HEK293 (cell line): ENCODE data around the gene EML6.

Source experiments
- CTCF ChIA-PET: fragments of 350-600 bp; formaldehyde crosslinking; extraction: SDS; loops from one replicate; lab custom pipeline; 2021; ENCODE audit warnings: antibody characterized with exemption; lab: Yijun Ruan, JAX
- POLR2A ChIA-PET: fragments of 300-600 bp; formaldehyde crosslinking; extraction: SDS; loops from one replicate; lab custom pipeline; 2020; ENCODE audit warnings: antibody characterized with exemption, inconsistent platforms; lab: Yijun Ruan, JAX
- H3K27ac ChIP-seq: fragments of 200-500 bp; sonication (Bioruptor generic); 2 replicates; pipeline ENCODE4 v1.5.1; 2014; ENCODE audit warnings: low read depth, low read length, control low read depth, inconsistent platforms; ENCODE audit errors: extremely low read depth
- H3K36me3 ChIP-seq, 2 experiments: fragments of 200-500 bp in 1 of 2; sonication (Bioruptor generic) in 1 of 2; 1 replicate in 1 of 2; 2 replicates in 1 of 2; pipeline ENCODE4 v1.5.1; 2014 to 2017; ENCODE audit warnings: inconsistent platforms in 2 of 2, low read length in 2 of 2; ENCODE audit not compliant: control insufficient read depth in 2 of 2, insufficient read depth in 1 of 2
- H3K4me1 ChIP-seq: fragments of 200-500 bp; sonication (Bioruptor generic); 2 replicates; pipeline ENCODE4 v1.5.1; 2014; ENCODE audit warnings: mild to moderate bottlenecking, low read length, inconsistent platforms; ENCODE audit not compliant: control insufficient read depth, insufficient read depth
- H3K4me3 ChIP-seq: 2 replicates; pipeline ENCODE4 v1.5.1; 2011; ENCODE audit warnings: low read depth, mild to moderate bottlenecking, control low read depth, low read length, moderate library complexity
- H3K9me3 ChIP-seq: fragments of 200-500 bp; sonication (Bioruptor generic); 2 replicates; pipeline ENCODE4 v1.5.1; 2014; ENCODE audit warnings: low read depth, low read length, inconsistent platforms; ENCODE audit not compliant: control insufficient read depth, insufficient read depth
- EGR2 ChIP-seq: fragments of 450-650 bp; formaldehyde crosslinking; IDR thresholded peaks from 2 replicates; pipeline ENCODE4 v1.5.1; 2016; ENCODE audit warnings: low read depth, missing biosample characterization, missing genetic modification characterization
- SP7 ChIP-seq: fragments of 450-650 bp; formaldehyde crosslinking; IDR thresholded peaks from 2 replicates; pipeline ENCODE4 v1.5.1; 2016; ENCODE audit warnings: missing biosample characterization, missing genetic modification characterization
- TRIM28 ChIP-seq: IDR thresholded peaks from 2 replicates; pipeline ENCODE4 v1.6.1; 2011; ENCODE audit warnings: low read length, control low read depth, borderline replicate concordance
- YY1 ChIP-seq: fragments of 450-650 bp; formaldehyde crosslinking; IDR thresholded peaks from 2 replicates; pipeline ENCODE4 v1.5.1; 2018; ENCODE audit warnings: missing biosample characterization, missing genetic modification characterization
- ZBTB20 ChIP-seq: fragments of 450-650 bp; formaldehyde crosslinking; IDR thresholded peaks from 2 replicates; pipeline ENCODE4 v1.5.1; 2016; ENCODE audit warnings: missing biosample characterization, missing genetic modification characterization
- ZNF24 ChIP-seq: fragments of 450-650 bp; formaldehyde crosslinking; IDR thresholded peaks from 2 replicates; pipeline ENCODE4 v1.5.1; 2016; ENCODE audit warnings: missing biosample characterization, missing genetic modification characterization
- ZNF302 ChIP-seq: fragments of 450-650 bp; formaldehyde crosslinking; IDR thresholded peaks from 2 replicates; pipeline ENCODE4 v1.5.1; 2016; ENCODE audit warnings: missing biosample characterization, missing genetic modification characterization, low read depth
- ZNF366 ChIP-seq: fragments of 450-650 bp; formaldehyde crosslinking; conservative IDR thresholded peaks from 2 replicates; pipeline ENCODE4 v1.5.1; 2016; ENCODE audit warnings: missing biosample characterization, missing genetic modification characterization
- ZNF433 ChIP-seq: fragments of 450-650 bp; formaldehyde crosslinking; IDR thresholded peaks from 2 replicates; pipeline ENCODE4 v1.5.1; 2016; ENCODE audit warnings: missing biosample characterization, missing genetic modification characterization, low read depth
- ZNF530 ChIP-seq: fragments of 450-650 bp; formaldehyde crosslinking; IDR thresholded peaks from 2 replicates; pipeline ENCODE4 v1.5.1; 2016; ENCODE audit warnings: low read depth, missing biosample characterization, missing genetic modification characterization
- ZNF561 ChIP-seq: fragments of 450-650 bp; IDR thresholded peaks from 2 replicates; pipeline ENCODE4 v1.5.1; 2018; ENCODE audit warnings: missing biosample characterization, missing genetic modification characterization, borderline replicate concordance
- ZNF596 ChIP-seq: fragments of 450-650 bp; IDR thresholded peaks from 2 replicates; pipeline ENCODE4 v1.5.0; 2018; ENCODE audit warnings: missing biosample characterization, mild to moderate bottlenecking, missing genetic modification characterization, moderate library complexity
- ZNF629 ChIP-seq: fragments of 450-650 bp; formaldehyde crosslinking; IDR thresholded peaks from 2 replicates; pipeline ENCODE4 v1.5.1; 2017; ENCODE audit warnings: missing biosample characterization, missing genetic modification characterization
- ZNF660 ChIP-seq: fragments of 450-650 bp; IDR thresholded peaks from 2 replicates; pipeline ENCODE4 v1.5.1; 2018; ENCODE audit warnings: missing biosample characterization, mild to moderate bottlenecking, missing genetic modification characterization
- ZNF664 ChIP-seq: fragments of 450-650 bp; formaldehyde crosslinking; IDR thresholded peaks from 2 replicates; pipeline ENCODE4 v1.5.1; 2016; ENCODE audit warnings: missing biosample characterization, missing genetic modification characterization
- ZNF785 ChIP-seq: fragments of 450-650 bp; formaldehyde crosslinking; IDR thresholded peaks from 2 replicates; pipeline ENCODE4 v1.5.1; 2016; ENCODE audit warnings: missing biosample characterization, missing genetic modification characterization
- ZNF791 ChIP-seq: fragments of 450-650 bp; formaldehyde crosslinking; IDR thresholded peaks from 2 replicates; pipeline ENCODE4 v1.5.1; 2016; ENCODE audit warnings: missing biosample characterization, missing genetic modification characterization
- ZSCAN30 ChIP-seq: fragments of 450-650 bp; IDR thresholded peaks from 2 replicates; pipeline ENCODE4 v1.5.1; 2018; ENCODE audit warnings: missing biosample characterization, mild to moderate bottlenecking, missing genetic modification characterization, moderate library complexity
- TF ChIP-seq, protein P1 (sequence below): fragments of 450-650 bp; formaldehyde crosslinking; IDR thresholded peaks from 2 replicates; pipeline ENCODE4 v1.5.1; 2016; ENCODE audit warnings: missing biosample characterization, missing genetic modification characterization
- TF ChIP-seq, protein P2 (sequence below): fragments of 450-650 bp; formaldehyde crosslinking; IDR thresholded peaks from 2 replicates; pipeline ENCODE4 v1.5.1; 2016; ENCODE audit warnings: missing biosample characterization, missing genetic modification characterization
- TF ChIP-seq, protein P3 (sequence below): fragments of 450-650 bp; formaldehyde crosslinking; IDR thresholded peaks from 2 replicates; pipeline ENCODE4 v1.5.1; 2016; ENCODE audit warnings: missing biosample characterization, missing genetic modification characterization
- TF ChIP-seq, protein P4 (sequence below): sonication (generic); formaldehyde crosslinking; IDR thresholded peaks from 2 replicates; pipeline ENCODE4 v1.8.1; 2022; ENCODE audit warnings: mild to moderate bottlenecking, moderate library complexity, missing genetic modification reagents
- TF ChIP-seq, protein P5 (sequence below): fragments of 450-650 bp; formaldehyde crosslinking; IDR thresholded peaks from 2 replicates; pipeline ENCODE4 v1.5.0; 2017; ENCODE audit warnings: missing biosample characterization, missing genetic modification characterization, borderline replicate concordance
- TF ChIP-seq, protein P6 (sequence below): fragments of 450-650 bp; formaldehyde crosslinking; IDR thresholded peaks from 2 replicates; pipeline ENCODE4 v1.5.1; 2016; ENCODE audit warnings: missing biosample characterization, missing genetic modification characterization

Gene EML6

DNA sequence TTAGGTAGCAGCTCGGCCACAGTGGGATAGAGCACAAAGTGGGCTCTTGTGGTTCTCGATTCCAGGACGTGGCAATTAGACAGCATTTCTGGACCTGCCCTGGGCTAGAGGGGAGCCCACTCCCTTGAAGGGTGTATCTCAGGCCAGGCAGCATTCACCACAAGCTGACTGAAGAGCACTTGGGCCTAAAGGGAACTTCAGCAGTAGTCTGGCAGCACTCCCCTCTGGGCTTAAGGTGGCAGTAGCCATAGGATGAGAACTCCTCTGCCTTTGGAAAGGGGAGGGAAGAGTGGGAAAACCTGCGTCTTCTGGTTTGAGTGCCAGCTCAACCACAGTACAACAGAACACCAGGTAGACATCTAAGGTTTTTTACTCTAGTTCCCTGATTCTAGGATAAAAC, 28.1 kb upstream of the EML6 start:
- Histone ChIP-seq H3K36me3 (no peaks in the 10 kb centered on the region), H3K9me3 (no peaks in the 10 kb centered on the region), H3K27ac (no peak overlapping the region), H3K4me3 (no peak overlapping the region), H3K4me1 (no peaks in the 10 kb centered on the region)
- CTCF ChIA-PET = interaction anchor here (1.0 to 2.5 kb wide), 3 partner anchors 10 to 30 kb away, joined by 3 to 10 read pairs (median 4); no protein-coding TSS in a partner anchor
- no peak for TF ChIP-seq ZNF302
- no peak for TF ChIP-seq ZNF660 (tag by site-specific recombination)
- no peak for TF ChIP-seq SP7
- TF ChIP-seq ZNF785 = no peak
- TF ChIP-seq, protein P1, sequence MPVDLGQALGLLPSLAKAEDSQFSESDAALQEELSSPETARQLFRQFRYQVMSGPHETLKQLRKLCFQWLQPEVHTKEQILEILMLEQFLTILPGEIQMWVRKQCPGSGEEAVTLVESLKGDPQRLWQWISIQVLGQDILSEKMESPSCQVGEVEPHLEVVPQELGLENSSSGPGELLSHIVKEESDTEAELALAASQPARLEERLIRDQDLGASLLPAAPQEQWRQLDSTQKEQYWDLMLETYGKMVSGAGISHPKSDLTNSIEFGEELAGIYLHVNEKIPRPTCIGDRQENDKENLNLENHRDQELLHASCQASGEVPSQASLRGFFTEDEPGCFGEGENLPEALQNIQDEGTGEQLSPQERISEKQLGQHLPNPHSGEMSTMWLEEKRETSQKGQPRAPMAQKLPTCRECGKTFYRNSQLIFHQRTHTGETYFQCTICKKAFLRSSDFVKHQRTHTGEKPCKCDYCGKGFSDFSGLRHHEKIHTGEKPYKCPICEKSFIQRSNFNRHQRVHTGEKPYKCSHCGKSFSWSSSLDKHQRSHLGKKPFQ (tag by site-specific recombination) = no peak
- TF ChIP-seq TRIM28 = no peak
- TF ChIP-seq ZNF24 (tag by site-specific recombination) = no peak
- no peak for TF ChIP-seq ZNF433
- TF ChIP-seq ZNF366 (tag by site-specific recombination) = no peak
- TF ChIP-seq EGR2 (tag by site-specific recombination) = no peak
- no peak for TF ChIP-seq ZNF664 (tag by site-specific recombination)
- no peak for TF ChIP-seq ZSCAN30
- no peak for TF ChIP-seq ZNF629 (tag by site-specific recombination)
- TF ChIP-seq, protein P2, sequence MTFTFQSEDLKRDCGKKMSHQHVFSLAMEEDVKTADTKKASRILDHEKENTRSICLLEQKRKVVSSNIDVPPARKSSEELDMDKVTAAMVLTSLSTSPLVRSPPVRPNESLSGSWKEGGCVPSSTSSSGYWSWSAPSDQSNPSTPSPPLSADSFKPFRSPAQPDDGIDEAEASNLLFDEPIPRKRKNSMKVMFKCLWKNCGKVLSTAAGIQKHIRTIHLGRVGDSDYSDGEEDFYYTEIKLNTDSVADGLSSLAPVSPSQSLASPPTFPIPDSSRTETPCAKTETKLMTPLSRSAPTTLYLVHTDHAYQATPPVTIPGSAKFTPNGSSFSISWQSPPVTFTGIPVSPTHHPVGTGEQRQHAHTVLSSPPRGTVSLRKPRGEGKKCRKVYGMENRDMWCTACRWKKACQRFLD (tag by site-specific recombination) = no peak
- no peak for TF ChIP-seq ZNF791 (tag by site-specific recombination)
- TF ChIP-seq YY1 (tag by site-specific recombination) = no peak
- no peak for TF ChIP-seq ZNF596 (tag by site-specific recombination)
- TF ChIP-seq ZBTB20 (tag by site-specific recombination) = no peak
- TF ChIP-seq ZNF530 (tag by site-specific recombination) = no peak
- POLR2A ChIA-PET = no interaction called here

DNA sequence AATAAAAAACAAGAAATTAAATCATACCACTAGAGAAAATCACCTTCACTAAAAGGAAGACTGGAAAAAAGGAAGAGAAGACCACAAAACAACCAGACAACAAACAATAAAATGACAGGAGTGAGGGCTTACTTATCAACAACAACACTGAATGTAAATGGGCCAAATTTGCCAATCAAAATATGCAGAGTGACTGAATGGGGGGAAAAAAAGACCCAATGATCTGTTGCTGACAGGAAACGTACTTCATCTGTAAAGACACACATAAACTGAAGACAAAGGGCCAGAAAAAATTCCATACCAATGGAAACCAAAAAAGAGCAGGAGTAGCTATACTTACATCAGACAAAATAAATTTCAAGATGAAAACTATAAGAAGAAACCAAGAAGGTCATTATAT, 25.5 kb upstream of the EML6 start:
- POLR2A ChIA-PET = no interaction called here
- CTCF ChIA-PET = interaction anchor here (0.8 to 2.2 kb wide), 3 partner anchors 9 to 522 kb away, joined by 3 to 11 read pairs (median 3); no protein-coding TSS in a partner anchor

More for the DNA sequence above, 25.5 kb upstream of the EML6 start:
- H3K9me3 ChIP-seq = no peaks in the 10 kb centered on the region
- no peak overlapping the region for H3K27ac ChIP-seq
- no peak overlapping the region for H3K4me3 ChIP-seq
- TF ChIP-seq, protein P3, sequence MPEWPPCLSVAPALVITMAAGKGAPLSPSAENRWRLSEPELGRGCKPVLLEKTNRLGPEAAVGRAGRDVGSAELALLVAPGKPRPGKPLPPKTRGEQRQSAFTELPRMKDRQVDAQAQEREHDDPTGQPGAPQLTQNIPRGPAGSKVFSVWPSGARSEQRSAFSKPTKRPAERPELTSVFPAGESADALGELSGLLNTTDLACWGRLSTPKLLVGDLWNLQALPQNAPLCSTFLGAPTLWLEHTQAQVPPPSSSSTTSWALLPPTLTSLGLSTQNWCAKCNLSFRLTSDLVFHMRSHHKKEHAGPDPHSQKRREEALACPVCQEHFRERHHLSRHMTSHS = no peak
- TF ChIP-seq, protein P4, sequence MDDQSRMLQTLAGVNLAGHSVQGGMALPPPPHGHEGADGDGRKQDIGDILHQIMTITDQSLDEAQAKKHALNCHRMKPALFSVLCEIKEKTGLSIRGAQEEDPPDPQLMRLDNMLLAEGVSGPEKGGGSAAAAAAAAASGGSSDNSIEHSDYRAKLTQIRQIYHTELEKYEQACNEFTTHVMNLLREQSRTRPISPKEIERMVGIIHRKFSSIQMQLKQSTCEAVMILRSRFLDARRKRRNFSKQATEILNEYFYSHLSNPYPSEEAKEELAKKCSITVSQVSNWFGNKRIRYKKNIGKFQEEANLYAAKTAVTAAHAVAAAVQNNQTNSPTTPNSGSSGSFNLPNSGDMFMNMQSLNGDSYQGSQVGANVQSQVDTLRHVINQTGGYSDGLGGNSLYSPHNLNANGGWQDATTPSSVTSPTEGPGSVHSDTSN = no peak
- no peak for TF ChIP-seq ZNF561 (tag by site-specific recombination)
- TF ChIP-seq, protein P5, sequence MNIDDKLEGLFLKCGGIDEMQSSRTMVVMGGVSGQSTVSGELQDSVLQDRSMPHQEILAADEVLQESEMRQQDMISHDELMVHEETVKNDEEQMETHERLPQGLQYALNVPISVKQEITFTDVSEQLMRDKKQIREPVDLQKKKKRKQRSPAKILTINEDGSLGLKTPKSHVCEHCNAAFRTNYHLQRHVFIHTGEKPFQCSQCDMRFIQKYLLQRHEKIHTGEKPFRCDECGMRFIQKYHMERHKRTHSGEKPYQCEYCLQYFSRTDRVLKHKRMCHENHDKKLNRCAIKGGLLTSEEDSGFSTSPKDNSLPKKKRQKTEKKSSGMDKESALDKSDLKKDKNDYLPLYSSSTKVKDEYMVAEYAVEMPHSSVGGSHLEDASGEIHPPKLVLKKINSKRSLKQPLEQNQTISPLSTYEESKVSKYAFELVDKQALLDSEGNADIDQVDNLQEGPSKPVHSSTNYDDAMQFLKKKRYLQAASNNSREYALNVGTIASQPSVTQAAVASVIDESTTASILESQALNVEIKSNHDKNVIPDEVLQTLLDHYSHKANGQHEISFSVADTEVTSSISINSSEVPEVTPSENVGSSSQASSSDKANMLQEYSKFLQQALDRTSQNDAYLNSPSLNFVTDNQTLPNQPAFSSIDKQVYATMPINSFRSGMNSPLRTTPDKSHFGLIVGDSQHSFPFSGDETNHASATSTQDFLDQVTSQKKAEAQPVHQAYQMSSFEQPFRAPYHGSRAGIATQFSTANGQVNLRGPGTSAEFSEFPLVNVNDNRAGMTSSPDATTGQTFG (tag by site-specific recombination) = no peak
- TF ChIP-seq, protein P6, sequence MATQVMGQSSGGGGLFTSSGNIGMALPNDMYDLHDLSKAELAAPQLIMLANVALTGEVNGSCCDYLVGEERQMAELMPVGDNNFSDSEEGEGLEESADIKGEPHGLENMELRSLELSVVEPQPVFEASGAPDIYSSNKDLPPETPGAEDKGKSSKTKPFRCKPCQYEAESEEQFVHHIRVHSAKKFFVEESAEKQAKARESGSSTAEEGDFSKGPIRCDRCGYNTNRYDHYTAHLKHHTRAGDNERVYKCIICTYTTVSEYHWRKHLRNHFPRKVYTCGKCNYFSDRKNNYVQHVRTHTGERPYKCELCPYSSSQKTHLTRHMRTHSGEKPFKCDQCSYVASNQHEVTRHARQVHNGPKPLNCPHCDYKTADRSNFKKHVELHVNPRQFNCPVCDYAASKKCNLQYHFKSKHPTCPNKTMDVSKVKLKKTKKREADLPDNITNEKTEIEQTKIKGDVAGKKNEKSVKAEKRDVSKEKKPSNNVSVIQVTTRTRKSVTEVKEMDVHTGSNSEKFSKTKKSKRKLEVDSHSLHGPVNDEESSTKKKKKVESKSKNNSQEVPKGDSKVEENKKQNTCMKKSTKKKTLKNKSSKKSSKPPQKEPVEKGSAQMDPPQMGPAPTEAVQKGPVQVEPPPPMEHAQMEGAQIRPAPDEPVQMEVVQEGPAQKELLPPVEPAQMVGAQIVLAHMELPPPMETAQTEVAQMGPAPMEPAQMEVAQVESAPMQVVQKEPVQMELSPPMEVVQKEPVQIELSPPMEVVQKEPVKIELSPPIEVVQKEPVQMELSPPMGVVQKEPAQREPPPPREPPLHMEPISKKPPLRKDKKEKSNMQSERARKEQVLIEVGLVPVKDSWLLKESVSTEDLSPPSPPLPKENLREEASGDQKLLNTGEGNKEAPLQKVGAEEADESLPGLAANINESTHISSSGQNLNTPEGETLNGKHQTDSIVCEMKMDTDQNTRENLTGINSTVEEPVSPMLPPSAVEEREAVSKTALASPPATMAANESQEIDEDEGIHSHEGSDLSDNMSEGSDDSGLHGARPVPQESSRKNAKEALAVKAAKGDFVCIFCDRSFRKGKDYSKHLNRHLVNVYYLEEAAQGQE (tag by site-specific recombination) = no peak
- H3K36me3 ChIP-seq = no peaks in the 10 kb centered on the region
- H3K4me1 ChIP-seq = no peaks in the 10 kb centered on the region
